Stimulated activated CD4-positive, alpha-beta T cell treated with anti-CD3 and anti-CD28 coated beads, TNF-alpha, amount 100 ng/mL, for 4 hours (primary cell): ENCODE measurements around the gene TRIM67.

Experiments used
- DNase-seq, 3 experiments: peaks; one replicate each; pipeline ENCODE4 v3.0.0-alpha.2; 2020; ENCODE audit warnings: low read depth in 3 of 3

The TRIM67 gene

DNA sequence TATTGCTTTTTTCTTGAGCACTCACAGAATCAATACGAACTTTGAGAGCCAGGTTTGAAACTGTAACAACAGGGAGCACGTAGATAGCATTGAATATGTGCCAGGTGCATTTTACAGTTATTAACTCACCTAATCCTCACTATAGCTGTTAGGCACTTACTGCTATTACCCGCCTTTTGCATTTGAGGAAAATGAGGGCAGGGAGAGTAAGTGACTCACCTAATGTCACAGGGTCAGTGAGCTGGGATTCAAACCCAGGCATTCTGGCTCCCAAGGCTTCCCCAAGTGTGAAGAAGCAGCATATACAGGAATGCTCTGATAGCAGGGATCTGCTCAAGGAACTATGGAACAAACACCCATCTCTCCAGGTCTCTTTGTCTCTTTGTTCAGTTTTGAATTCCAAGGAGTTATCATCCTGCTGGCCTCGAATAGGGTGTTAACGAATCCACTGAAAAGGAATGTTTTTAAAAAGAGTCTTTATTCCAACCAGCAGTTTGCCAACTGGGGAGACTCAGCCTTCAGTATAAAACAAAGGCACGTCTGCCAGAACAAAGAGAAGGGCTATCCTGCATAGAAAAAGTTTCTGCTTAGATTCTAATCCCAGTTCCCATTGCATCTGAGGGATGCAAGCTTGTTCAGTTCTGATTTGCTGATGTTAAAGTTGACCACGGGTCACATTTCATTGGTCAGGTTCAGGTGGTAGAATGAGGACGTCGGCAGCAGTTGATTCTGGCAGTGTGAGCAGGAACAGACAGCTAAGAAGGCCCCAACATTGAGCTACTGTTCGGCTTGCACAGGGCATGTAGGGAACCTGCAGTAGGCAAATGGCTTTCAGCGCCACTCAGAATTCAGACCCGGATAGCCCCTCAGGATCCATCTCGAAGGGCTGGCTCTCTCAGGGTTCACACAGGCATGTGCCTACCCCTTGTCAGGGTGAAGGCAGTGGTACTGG lies 22.1 kb downstream of the TRIM67 start:
- no peak for DNase-seq

DNA sequence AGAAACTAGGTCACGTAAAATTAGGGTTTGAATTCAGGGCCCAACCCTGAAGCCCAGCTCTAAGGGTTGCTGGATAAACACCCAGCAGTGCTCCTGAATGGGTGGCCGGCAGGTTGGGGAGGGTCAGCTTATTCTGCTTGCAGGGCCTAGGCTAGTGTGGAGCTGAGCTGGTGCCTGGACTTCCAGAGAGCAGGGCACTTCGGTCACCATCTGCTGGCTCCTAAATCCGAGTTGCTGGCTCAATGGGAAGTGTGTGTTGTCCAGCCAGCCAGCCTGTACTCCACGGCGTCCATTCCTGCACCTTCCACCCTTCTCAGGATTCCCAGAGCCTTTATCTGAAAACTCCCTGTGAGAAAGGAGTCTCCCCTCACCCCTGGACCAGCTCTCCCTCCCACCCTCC lies 23.0 kb downstream of the TRIM67 start:
- no peak for DNase-seq

DNA sequence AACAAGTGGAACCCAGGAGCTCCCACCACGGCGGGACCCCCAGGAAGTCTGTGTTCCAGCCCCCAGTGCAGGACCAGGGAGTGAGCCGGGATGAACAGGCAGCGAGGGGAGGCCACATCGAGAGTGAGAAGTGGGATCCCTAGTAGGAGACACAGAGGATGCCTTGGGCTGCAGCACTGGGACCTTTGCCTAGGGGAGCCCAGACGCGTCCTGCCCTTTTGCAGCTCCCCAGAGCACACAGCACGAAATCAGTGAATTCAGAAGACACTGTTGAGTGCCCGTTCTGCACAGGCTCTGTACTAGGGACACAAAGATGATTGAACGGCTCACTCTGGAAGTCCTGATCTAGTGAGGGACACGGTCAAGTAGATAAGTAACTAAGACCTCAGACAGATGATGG lies 23.5 kb downstream of the TRIM67 start:
- no peak for DNase-seq

DNA sequence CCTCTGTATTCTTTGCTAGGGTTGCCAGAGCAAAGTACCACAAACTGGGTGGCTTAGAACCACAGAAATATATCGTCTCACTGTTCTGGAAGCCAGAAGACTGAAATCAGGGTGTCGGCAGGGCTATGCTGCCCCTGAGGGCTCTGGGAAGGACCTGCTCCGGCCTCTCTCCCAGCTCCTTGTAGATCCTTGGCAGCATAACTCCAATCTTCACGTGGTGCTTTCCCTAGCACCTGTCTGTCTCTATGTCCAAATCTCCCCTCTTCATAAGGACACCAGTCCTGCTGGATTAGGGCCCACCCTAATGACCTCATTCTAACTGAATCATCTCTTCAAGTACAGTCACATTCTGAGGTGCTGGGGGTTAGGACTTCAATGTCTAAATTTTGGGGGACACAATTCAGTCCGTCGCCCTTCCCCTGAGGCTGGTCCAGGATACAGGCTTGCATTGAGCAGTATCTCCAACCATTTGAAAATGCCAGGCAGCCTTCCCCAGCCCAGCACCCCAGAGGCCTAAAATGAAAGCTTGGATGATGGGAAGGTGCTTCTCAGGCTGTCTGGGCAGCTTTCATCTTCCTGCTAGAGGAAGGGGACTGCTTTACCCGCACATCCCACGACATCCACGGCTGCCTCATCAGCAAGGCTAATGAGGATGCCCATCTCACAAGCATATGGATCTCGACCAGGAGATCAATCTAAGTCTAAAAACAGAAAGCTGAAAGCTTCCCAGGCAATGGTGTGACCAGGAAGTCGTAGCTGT lies 24.7 kb downstream of the TRIM67 start:
- DNase-seq = no peak

DNA sequence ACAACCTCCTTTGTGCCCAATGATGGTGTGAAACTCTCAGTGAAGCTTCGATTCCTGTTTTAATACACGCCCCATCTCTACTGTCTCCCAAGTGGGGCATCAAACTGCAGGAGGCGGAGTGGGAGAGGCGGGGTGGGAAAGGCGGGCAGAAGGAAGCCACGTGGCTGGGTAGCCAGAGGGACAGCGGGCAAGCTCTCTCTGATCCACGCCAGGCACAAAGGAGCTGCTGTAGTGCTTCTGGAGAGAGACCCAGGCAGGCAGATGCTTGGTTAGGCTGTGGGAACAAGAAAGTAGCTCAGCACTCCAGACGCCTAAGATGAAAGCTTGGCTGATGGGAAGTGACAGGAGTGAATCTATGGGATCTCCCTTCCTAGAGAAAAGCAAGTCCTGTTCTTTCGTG lies 25.7 kb downstream of the TRIM67 start:
- DNase-seq = no peak

DNA sequence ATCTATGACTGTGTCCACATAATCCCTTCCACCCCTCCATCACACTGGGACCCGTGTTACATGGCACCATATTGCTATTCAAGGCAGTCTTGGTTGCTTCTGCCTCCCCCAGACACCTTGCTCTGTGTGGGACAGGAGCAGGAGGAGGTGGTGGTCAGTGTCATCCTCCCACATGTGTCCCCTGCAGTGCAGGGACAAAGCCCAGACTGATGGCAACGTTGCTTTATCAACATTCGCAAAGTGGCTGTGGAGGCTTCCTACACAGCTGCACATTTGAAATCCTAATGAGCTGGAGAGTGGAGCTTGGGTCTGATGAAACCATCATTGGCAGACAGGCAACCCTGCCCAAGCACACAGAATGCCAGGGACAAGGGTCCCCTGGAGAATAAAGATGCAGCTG lies 26.2 kb downstream of the TRIM67 start:
- DNase-seq = no peak

DNA sequence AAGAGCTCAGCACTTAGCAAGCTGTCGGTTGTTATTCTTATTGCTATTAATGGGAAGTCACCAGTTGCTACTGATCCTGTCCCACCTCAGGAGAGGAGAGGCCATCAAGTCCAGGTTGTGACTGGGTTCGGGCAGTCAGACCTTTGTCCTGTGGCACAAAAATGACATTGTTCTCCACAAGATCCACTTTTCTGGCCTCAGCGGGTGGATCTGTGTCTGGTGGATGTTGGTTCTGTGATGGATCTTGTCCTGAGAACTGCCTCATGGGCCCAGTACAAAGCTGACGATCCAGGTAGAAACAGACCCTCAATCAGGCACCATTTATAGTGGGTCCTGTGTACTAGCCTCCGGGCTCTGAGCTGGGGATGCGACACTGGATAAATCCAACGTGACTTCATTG lies 26.9 kb downstream of the TRIM67 start:
- no peak for DNase-seq

DNA sequence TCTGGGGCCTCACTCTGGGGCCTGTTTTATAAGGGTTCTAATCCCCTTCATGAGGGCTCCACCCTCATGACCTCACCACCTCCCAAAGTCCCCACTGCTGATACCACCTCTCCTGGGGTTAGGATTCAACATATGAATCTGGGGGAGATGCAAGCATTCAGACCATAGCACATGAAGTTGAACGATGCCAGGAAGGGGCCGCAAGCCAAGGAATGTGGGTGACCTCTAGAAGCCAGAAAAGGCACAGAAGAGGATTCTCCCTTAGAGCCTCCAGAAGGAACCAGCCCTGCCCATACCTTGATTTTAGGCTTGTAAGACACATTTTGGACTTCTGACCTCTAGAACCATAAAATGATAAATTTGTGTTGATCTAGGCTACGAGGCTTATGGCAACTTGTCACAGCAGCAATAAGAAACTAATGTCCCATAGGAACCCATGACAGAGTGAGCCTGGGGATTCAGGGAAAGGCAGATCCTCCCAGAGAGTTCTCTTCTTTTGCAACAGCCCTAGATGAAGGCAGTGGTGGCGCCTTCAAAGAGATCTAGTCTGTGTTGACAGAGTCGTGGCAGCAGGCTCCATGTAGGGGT lies 27.9 kb downstream of the TRIM67 start:
- DNase-seq = no peak

DNA sequence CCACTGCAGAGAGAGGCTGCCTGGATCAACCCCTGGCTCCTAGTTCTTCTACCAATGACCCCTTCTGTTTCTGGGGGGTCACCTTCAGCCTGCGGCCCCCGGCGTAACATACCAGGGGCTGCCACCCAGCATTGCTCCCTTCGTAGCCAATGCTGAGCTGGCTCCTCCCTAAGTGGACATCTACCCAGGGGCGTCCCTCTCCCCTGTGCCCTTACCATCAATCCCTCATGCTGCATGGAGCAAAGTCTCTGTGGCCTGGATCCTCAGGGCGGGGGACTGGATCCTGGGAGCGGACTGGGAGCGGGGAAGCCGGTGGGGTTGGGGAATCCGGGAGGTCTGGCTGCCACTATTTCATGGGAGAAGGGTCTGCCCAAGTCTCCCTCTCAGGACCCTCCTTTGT lies 28.6 kb downstream of the TRIM67 start:
- DNase-seq = no peak

DNA sequence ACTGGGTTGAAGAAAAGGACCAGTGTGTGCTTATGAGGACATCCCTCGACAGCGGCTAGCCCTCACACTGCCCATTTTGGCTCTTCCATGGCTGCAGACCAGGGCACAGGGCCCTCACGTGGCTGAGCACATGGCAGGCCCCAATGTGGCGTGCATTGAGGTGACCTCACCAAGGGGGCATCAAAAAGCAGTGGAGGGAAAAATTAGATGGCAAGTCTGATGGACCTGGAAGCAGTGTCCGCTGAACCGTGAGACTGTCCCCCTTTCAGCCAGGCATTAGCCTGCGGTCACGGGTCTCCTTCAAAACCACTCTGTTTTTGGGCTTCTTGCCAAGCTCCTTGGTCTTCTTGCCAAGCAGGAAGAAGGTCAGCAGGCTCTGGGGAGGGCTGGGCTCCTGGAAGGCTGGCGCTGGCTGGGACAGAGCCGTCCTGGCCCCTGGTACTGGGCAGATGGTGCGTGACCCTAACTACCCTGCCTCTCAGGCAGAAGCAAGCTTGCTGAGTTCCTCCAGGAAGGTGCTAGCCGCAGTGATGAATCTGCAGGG lies 30.8 kb downstream of the TRIM67 start:
- DNase-seq = no peak

DNA sequence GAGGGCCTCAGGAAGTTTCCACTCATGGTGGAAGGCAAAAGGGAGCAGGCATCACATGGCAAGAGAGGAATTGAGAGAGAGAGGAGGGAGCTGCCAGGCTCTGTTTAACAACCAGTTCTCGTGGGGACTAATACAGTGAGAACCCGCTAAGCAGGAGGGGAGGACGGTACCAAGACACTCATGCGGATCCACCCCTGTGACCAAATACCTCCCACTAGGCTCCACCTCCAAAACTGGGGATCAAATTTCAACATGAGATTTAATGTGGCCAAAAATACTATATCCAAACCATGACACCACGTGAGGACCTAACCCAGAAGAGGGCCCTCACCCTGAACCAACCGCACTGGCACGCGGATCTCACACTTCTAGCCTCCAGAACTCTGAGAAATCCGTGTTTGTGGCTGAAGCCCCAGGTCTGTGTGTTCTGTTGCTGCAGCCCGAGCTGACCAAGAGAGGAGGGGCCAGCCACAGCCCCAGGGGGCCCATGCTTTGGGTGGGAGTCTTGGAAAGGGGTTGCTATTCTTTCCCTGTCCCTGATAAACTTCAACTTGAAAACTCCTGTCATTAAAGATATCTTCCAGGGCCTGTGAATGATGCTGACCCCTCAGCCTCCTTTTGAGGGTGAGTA lies 32.0 kb downstream of the TRIM67 start:
- DNase-seq = no peak

DNA sequence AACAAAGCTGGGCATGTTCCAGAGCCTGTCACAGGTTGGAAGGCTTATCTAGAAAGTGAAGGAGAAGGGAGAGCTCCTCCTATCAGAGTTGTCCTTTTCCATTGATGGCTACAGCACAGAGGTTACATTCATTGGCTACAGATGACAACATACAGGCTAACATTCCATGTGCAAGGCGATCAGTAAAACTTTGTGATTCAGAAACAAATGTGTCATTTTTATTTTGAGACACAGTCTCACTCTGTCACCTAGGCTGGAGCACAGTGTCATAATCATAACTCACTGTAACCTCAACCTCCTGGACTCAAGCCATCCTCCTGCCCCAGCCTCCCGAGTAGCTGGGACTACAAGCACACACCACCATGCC lies 32.6 kb downstream of the TRIM67 start:
- DNase-seq = no peak

DNA sequence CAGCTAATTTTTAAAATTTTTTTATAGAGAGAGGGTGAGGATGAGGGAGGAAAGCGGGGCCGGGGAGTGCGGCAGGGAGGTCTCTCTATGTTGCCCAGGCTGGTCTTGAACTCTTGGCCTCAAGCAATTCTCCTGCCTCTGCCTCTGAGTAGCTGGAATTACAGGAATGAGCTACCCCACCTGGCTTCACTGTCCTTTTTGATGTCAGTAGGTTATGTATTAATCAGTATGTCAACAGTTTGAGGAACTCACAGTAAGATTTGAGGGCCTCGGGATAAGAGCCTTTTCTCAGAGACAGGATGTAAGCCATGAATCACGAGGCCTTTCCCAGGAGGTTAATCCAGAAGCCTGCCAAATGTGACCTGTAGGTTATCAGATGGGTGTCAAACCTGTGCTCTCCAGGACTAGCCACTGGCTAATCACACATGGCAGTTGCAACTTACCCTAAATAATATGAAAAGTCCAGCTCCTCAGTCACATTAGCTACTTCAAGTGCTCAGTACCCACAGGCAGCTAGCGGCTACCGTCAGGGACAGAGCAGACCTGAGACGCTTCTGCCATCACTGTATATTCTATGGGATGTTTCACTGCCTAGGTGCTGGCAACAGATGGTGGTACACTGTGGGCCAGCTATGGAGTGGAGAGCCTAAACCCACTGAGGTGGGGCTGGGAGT lies 33.1 kb downstream of the TRIM67 start:
- no peak for DNase-seq

DNA sequence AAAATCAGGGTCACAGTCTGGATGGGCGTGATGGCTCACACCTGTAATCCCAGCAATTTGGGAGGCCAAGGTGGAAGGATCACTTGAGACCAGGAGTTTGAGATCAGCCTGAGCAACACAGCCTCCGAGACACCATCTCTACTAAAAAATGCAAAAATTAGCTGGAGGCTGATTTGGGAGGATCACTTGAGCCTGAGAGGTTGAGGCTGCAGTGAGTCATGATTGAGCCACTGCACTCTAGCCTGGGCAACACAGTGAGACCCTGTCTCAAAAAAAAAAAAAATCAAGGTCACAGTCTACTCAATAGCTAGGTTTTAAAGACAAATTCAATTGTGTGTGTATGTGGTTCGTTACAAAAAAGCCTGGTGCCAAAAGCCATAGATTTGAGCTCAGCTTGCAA lies 34.4 kb downstream of the TRIM67 start:
- DNase-seq = no peak

DNA sequence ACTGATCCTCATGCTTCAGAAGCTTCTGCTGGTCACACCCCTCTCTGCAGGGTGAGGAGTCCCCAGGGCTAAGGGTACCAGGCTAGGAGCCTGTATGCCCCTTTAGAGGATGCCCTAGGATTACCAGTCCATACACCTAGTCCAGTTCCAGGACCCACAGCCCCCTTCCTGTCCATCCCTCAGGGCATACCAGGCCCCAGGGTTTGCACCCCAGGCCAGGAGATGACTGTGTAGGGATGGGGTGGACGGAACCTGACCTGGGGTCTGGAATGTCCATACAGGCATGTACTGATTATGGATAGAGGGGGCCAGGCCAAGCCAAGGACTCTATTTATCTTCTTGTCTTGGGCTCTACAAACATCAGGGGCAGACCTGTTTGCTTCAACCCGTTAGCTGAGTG lies 34.9 kb downstream of the TRIM67 start:
- DNase-seq = no peak

DNA sequence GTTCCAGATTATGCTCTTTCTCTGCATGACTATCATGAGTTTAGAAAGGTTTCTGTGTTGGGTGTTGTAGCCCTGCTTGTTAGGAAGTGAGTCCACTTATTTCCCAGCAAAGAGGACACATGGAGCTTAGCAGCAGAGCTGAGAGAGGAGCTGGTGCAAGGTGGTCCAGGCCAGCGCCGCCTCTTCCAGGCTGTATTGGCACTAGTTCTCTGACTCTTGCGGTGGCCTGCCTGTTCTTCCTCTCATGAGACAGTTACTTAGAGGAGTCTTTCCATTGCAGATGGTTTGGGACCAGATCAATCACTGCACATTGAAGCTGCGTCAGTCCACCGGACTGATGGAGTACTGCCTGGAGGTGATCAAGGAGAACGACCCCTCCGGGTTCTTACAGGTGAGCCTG lies 38.0 kb downstream of the TRIM67 start:
- DNase-seq = no peak

DNA sequence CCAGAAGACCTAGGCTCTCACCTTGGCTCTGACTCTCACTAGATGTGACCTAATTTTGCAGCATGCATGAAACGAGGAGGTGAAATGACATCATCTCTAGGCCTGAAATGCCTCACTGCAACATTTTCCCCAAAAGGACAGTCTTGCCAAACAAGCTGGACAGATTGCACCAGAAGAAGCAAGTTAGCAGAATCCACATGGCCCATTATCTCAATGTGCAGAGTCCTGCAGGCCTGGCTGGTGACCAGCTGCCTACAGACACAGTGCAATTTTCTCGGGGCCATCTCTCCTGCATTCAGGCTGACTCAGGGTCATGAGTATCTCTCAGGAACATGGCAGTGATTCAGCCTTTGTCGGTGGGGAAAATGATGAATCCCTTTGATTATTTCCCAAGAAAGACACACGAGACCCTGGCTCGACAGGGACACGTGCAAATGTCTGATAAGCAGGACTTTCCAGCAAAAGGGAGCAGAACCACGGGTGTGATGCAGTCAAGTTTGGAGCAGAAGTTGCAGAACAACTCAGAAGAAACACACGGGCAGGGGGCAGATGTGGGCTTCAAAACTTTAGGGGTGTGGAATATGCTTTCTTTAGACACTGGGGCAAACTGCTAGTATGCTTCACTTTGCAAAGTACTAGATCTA lies 38.7 kb downstream of the TRIM67 start:
- DNase-seq = no peak

DNA sequence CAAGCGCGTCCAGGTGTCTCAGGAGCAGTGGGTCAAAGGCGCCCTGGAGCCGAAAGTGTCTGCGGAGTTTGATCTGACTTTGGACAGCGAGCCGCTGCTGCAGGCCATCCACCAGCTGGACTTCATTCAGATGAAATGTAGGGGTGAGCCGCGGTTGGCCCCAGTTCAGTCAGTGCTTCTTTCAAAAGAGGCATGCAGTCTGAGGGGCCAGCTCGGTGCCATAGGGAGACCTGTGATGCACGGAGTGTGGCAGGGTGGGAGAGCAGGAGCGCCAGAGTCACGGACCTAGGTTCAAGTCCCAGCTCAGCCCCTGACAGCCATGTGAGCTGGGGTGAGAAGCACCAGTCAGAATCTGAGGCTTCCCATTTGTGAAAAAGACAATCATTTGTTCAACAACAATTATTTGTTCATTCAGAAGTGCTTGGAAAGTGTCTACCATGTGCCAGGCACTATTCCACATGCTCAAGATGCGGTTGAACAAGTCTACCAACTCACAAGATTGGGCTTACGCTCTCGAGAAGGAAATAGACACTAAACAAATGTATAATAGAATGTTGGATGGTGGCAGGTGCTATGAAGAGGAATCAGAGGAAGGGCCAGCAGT lies 39.6 kb downstream of the TRIM67 start:
- no peak for DNase-seq

DNA sequence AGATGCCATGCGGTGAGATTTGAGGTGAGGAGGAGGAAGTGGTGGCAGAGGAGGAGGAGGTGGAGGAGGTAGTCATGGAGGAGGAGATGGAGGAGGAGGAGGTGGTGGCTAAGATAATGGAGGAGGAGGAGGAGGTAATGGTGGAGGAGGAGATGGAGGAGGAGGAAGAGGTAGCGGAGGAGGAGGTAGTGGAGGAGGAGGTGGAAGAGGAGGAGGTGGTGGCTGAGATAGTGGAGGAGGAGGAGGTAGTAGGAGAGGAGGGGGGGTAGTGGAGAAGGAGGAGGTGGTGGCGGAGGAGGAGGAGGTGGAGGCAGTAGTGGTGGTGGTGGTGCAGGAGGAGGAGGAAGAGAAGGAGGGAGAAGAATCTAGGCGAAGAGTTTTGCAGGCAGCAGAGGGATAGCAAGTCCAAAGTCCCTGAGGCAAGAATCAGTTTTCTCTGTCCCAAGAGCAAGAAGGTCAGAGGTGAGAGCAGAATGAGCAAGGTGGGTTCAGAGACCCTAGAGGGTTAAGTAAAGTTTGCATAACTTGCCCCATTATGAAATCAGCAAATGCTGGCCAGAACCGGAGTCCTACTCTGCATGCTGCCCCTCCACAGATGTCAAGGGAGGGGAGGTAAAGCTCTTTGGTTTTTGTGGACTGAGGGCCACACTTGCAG lies 40.2 kb downstream of the TRIM67 start:
- no peak for DNase-seq
